ENCODE data around the gene RAB9A. TPM values are rescaled to one million over a fixed set of nuclear protein-coding genes. Genes with fewer than 3 reads are reported as not detected.
A peak's percentile ranks its signal among the peaks of the same experiment; 100 is the strongest.

RAB9A gene
- total RNA-seq, 1 donor from 2014 or later, result 34.2 TPM

GRCh38 chrX:13654116-13654515 lies 34.8 kb upstream of the RAB9A start:
- no peak for TF ChIP-seq EZH2 (IDR thresholded peaks at IDR 0.05; ENCODE audit: insufficient read depth, low read length)
- no peak for TF ChIP-seq CTCF (IDR thresholded peaks at IDR 0.05; ENCODE audit: insufficient read depth, low read depth, low read length)
- no peak for DNase-seq (ENCODE audit: low read depth)
- H3K9me3 Mint-ChIP-seq (ENCODE audit: unreplicated experiment), result no peaks in the 10 kb centered on the region
- Histone ChIP-seq H3K9ac (ENCODE audit: low read length) (no peak overlapping the region), H3K4me3 (ENCODE audit: insufficient read depth, low read depth, low read length) (no peak overlapping the region), H3K79me2 (ENCODE audit: insufficient read depth, low read length) (no peaks in the 10 kb centered on the region), H3K4me1 (ENCODE audit: insufficient read depth, low read length) (peaks cover 4% of the 10 kb centered on the region), H3K9me3 (ENCODE audit: insufficient read depth, low read depth, low read length) (no peaks in the 10 kb centered on the region), H3K4me2 (ENCODE audit: low read length) (peak overlapping the region; percentile 87), H3K27me3 (ENCODE audit: insufficient read depth, low read length) (no peaks in the 10 kb centered on the region), H3K36me3 (ENCODE audit: insufficient read depth, low read length) (no peaks in the 10 kb centered on the region), H4K20me1 (ENCODE audit: insufficient read depth, low read length) (no peaks in the 10 kb centered on the region), H2AFZ (ENCODE audit: low read depth, low read length) (no peak overlapping the region), H3K27ac (ENCODE audit: low read depth, low read length) (no peak overlapping the region)
- H3K36me3 Mint-ChIP-seq (ENCODE audit: low read depth, unreplicated experiment), result no peaks in the 10 kb centered on the region
- no peak for FAIRE-seq
- peaks cover 8% of the 10 kb centered on the region for H3K4me1 Mint-ChIP-seq (ENCODE audit: low read depth, unreplicated experiment)
- no peaks in the 10 kb centered on the region for H3K27me3 Mint-ChIP-seq (ENCODE audit: low read depth, unreplicated experiment)
- H3K27ac Mint-ChIP-seq (ENCODE audit: unreplicated experiment), result no peak overlapping the region
- H3K4me3 Mint-ChIP-seq (ENCODE audit: unreplicated experiment), result peak overlapping the region; percentile 89

DNA sequence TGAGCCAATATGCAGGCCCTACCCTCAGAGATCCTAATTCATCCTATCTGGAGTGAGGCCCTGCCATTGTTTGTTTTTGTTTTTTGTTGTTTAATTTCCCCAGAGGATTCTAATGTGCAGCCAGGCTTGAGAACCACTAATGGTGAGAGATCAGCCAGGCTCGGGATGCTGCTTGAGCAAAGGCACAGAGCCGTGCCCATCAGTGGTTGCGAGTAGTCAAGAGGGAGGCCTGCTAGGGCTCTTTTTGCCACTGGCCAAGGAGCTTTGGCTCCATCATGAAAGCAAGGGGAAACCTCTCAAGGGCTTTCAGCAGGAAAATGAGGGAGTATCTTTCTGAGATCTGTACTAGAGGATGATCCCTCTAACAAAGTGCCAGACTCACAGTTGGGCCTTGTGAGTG lies 33.3 kb upstream of the RAB9A start:
- H3K4me2 ChIP-seq (ENCODE audit: low read length), result no peak overlapping the region
- Mint-ChIP-seq H3K27me3 (ENCODE audit: low read depth, unreplicated experiment) (no peaks in the 10 kb centered on the region), H3K36me3 (ENCODE audit: low read depth, unreplicated experiment) (no peaks in the 10 kb centered on the region), H3K4me3 (ENCODE audit: unreplicated experiment) (no peak overlapping the region), H3K27ac (ENCODE audit: unreplicated experiment) (no peak overlapping the region), H3K4me1 (ENCODE audit: low read depth, unreplicated experiment) (peaks cover 8% of the 10 kb centered on the region), H3K9me3 (ENCODE audit: unreplicated experiment) (no peaks in the 10 kb centered on the region)
- H3K9ac ChIP-seq (ENCODE audit: low read length), result no peak overlapping the region
- H3K27ac ChIP-seq (ENCODE audit: low read depth, low read length), result no peak overlapping the region
- H2AFZ ChIP-seq (ENCODE audit: low read depth, low read length), result no peak overlapping the region
- DNase-seq (ENCODE audit: low read depth) (no peak), FAIRE-seq (no peak)
- no peaks in the 10 kb centered on the region for H3K36me3 ChIP-seq (ENCODE audit: insufficient read depth, low read length)
- H3K4me1 ChIP-seq (ENCODE audit: insufficient read depth, low read length), result peaks cover 4% of the 10 kb centered on the region
- H3K27me3 ChIP-seq (ENCODE audit: insufficient read depth, low read length), result no peaks in the 10 kb centered on the region
- no peaks in the 10 kb centered on the region for H4K20me1 ChIP-seq (ENCODE audit: insufficient read depth, low read length)
- H3K9me3 ChIP-seq (ENCODE audit: insufficient read depth, low read depth, low read length), result no peaks in the 10 kb centered on the region
- no peak overlapping the region for H3K4me3 ChIP-seq (ENCODE audit: insufficient read depth, low read depth, low read length)
- no peaks in the 10 kb centered on the region for H3K79me2 ChIP-seq (ENCODE audit: insufficient read depth, low read length)
- TF ChIP-seq CTCF (IDR thresholded peaks at IDR 0.05; ENCODE audit: insufficient read depth, low read depth, low read length), result no peak
- TF ChIP-seq EZH2 (IDR thresholded peaks at IDR 0.05; ENCODE audit: insufficient read depth, low read length), result no peak

- no peak overlapping the region for H3K27ac Mint-ChIP-seq (ENCODE audit: unreplicated experiment)
- peak overlapping the region; percentile 17 for H3K9ac ChIP-seq (ENCODE audit: low read length)
- no peaks in the 10 kb centered on the region for H3K9me3 ChIP-seq (ENCODE audit: insufficient read depth, low read depth, low read length)
- no peaks in the 10 kb centered on the region for H3K36me3 ChIP-seq (ENCODE audit: insufficient read depth, low read length)
- H3K4me3 ChIP-seq (ENCODE audit: insufficient read depth, low read depth, low read length), result no peak overlapping the region
- TF ChIP-seq CTCF (IDR thresholded peaks at IDR 0.05; ENCODE audit: insufficient read depth, low read depth, low read length) (peak; percentile 39), EZH2 (IDR thresholded peaks at IDR 0.05; ENCODE audit: insufficient read depth, low read length) (no peak)
- no peaks in the 10 kb centered on the region for H3K4me1 ChIP-seq (ENCODE audit: insufficient read depth, low read length)
- H3K27ac ChIP-seq (ENCODE audit: low read depth, low read length), result no peak overlapping the region
- peaks cover 5% of the 10 kb centered on the region for H3K36me3 Mint-ChIP-seq (ENCODE audit: low read depth, unreplicated experiment)
- no peak overlapping the region for H2AFZ ChIP-seq (ENCODE audit: low read depth, low read length)
- H3K79me2 ChIP-seq (ENCODE audit: insufficient read depth, low read length), result no peaks in the 10 kb centered on the region
- H3K27me3 Mint-ChIP-seq (ENCODE audit: low read depth, unreplicated experiment), result no peaks in the 10 kb centered on the region
- H3K9me3 Mint-ChIP-seq (ENCODE audit: unreplicated experiment), result no peaks in the 10 kb centered on the region
- FAIRE-seq (peak; percentile 98), DNase-seq (ENCODE audit: low read depth) (no peak)
- no peaks in the 10 kb centered on the region for H4K20me1 ChIP-seq (ENCODE audit: insufficient read depth, low read length)
- H3K27me3 ChIP-seq (ENCODE audit: insufficient read depth, low read length), result no peaks in the 10 kb centered on the region
- peak overlapping the region; percentile 32 for H3K4me2 ChIP-seq (ENCODE audit: low read length)
- no peak overlapping the region for H3K4me3 Mint-ChIP-seq (ENCODE audit: unreplicated experiment)
- H3K4me1 Mint-ChIP-seq (ENCODE audit: low read depth, unreplicated experiment), result peaks cover 4% of the 10 kb centered on the region
These were observed 30.3 kb upstream of the RAB9A start for GRCh38 chrX:13658602-13659001.
